ENCODE data around the gene RPP25. TPM values are rescaled to one million over a fixed set of nuclear protein-coding genes. Genes with fewer than 3 reads are reported as not detected.

Gene RPP25, protein sequence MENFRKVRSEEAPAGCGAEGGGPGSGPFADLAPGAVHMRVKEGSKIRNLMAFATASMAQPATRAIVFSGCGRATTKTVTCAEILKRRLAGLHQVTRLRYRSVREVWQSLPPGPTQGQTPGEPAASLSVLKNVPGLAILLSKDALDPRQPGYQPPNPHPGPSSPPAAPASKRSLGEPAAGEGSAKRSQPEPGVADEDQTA
- total RNA-seq: 1 to 10 TPM; 7.0 to 7.2 TPM

- intact Hi-C loops (cut with micrococcal nuclease): no loop called here
- peak; percentile 86 for ATAC-seq
- Mint-ChIP-seq H3K4me3 (peak within 1 kb of the TSS; percentile 69), H3K27ac (no peak within 1 kb of the TSS), H3K27me3 (peaks cover 33% of the 10 kb centered on the region), H3K9me3 (no peaks in the 10 kb centered on the region), H3K4me1 (ENCODE audit: low read depth) (peaks cover 54% of the 10 kb centered on the region), H3K36me3 (ENCODE audit: low read depth) (no peaks in the 10 kb centered on the region)
- POLR2A ChIA-PET: interaction anchor here (0.8 to 2.5 kb wide), 10 partner anchors 14 to 177 kb away, joined by 3 to 5 read pairs (median 3); partner anchors contain the start of genes COX5A, PPCDC and SCAMP5
- TF ChIP-seq, protein P1, sequence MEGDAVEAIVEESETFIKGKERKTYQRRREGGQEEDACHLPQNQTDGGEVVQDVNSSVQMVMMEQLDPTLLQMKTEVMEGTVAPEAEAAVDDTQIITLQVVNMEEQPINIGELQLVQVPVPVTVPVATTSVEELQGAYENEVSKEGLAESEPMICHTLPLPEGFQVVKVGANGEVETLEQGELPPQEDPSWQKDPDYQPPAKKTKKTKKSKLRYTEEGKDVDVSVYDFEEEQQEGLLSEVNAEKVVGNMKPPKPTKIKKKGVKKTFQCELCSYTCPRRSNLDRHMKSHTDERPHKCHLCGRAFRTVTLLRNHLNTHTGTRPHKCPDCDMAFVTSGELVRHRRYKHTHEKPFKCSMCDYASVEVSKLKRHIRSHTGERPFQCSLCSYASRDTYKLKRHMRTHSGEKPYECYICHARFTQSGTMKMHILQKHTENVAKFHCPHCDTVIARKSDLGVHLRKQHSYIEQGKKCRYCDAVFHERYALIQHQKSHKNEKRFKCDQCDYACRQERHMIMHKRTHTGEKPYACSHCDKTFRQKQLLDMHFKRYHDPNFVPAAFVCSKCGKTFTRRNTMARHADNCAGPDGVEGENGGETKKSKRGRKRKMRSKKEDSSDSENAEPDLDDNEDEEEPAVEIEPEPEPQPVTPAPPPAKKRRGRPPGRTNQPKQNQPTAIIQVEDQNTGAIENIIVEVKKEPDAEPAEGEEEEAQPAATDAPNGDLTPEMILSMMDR (IDR thresholded peaks at IDR 0.05): no peak
- CTCF ChIA-PET: interaction anchor here (0.8 to 2.0 kb wide), 13 partner anchors 14 to 411 kb away, joined by 3 to 7 read pairs (median 4); partner anchors contain the start of genes COX5A, SCAMP5 and ULK3
- DNase-seq: peak; percentile 74
These were observed at the start of gene RPP25 for GRCh38 chr15:74956648-74957475. Gene RPP25 (minus strand): TSS chr15:74956772. CDS start chr15:74956583, 189 bp downstream.

- TF ChIP-seq, protein P1 (IDR thresholded peaks at IDR 0.05): no peak
- CTCF ChIA-PET: no interaction called here
These were observed 45.8 kb upstream of the RPP25 start for GRCh38 chr15:75002398-75002797.

DNA sequence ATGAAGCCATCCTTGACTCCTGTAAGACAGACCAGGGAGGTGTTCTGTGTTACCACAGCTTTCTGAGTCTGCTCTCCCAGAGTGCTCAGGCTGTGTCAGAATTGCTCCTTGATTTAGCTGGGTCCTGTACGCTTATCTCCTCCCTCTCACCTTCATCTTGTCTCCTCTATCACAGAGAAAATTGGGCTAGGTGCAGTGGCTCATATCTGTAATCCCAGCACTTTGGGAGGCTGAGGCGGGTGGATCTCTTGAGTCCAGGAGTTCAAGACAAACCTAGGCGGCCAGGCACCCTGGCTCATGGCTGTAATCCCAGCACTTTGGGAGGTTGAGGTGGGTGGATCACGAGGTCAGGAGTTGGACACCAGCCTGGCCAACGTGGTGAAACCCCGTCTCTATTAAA is 44.7 kb upstream of the RPP25 start:
- DNase-seq (no peak), ATAC-seq (no peak)
- intact Hi-C loops (cut with micrococcal nuclease): no loop called here
- Mint-ChIP-seq H3K27me3 (peaks cover 25% of the 10 kb centered on the region), H3K9me3 (no peaks in the 10 kb centered on the region), H3K36me3 (ENCODE audit: low read depth) (no peaks in the 10 kb centered on the region), H3K4me1 (ENCODE audit: low read depth) (peaks cover 2% of the 10 kb centered on the region), H3K27ac (no peak overlapping the region), H3K4me3 (no peak overlapping the region)
- POLR2A ChIA-PET: no interaction called here
- TF ChIP-seq, protein P1 (IDR thresholded peaks at IDR 0.05): no peak
- CTCF ChIA-PET: interaction anchor here (0.7 kb wide), 1 partner anchor 26 kb away, joined by 3 read pairs; no protein-coding TSS in a partner anchor

More at GRCh38 chr15:75002398-75002797, 45.8 kb upstream of the RPP25 start:
- Mint-ChIP-seq H3K4me3 (no peak overlapping the region), H3K4me1 (ENCODE audit: low read depth) (no peaks in the 10 kb centered on the region), H3K9me3 (no peaks in the 10 kb centered on the region), H3K36me3 (ENCODE audit: low read depth) (no peaks in the 10 kb centered on the region), H3K27me3 (peaks cover 15% of the 10 kb centered on the region), H3K27ac (no peak overlapping the region)
- DNase-seq (no peak), ATAC-seq (no peak)
- POLR2A ChIA-PET: no interaction called here
- intact Hi-C loops (cut with micrococcal nuclease): no loop called here

DNA sequence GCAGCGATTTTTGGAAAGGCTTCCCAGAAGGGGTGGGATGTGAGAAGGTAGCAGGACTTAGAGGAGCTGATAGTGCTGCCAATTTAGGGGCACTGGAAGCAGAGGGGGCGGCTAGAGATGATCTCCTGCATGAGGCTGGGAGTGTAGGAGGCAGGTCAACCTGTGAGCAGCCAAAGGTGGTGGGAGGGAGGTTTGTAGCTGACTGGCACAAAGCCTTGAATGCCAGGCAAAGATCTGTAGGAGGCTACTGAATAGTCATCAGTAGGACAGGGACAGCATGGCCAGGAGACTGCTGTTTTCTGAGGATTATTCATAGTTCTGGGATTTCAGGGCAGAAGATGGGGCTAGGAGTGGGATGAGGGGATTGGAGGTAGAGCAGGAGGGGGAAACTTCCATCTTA is 41.0 kb upstream of the RPP25 start:
- TF ChIP-seq, protein P1 (IDR thresholded peaks at IDR 0.05): no peak
- ChIA-PET CTCF (no interaction called here), POLR2A (no interaction called here)
- DNase-seq (no peak), ATAC-seq (no peak)
- Mint-ChIP-seq H3K36me3 (ENCODE audit: low read depth) (no peaks in the 10 kb centered on the region), H3K27me3 (peaks cover 39% of the 10 kb centered on the region), H3K27ac (no peak overlapping the region), H3K4me1 (ENCODE audit: low read depth) (peaks cover 10% of the 10 kb centered on the region), H3K4me3 (no peak overlapping the region), H3K9me3 (no peaks in the 10 kb centered on the region)
- intact Hi-C loops (cut with micrococcal nuclease): no loop called here

DNA sequence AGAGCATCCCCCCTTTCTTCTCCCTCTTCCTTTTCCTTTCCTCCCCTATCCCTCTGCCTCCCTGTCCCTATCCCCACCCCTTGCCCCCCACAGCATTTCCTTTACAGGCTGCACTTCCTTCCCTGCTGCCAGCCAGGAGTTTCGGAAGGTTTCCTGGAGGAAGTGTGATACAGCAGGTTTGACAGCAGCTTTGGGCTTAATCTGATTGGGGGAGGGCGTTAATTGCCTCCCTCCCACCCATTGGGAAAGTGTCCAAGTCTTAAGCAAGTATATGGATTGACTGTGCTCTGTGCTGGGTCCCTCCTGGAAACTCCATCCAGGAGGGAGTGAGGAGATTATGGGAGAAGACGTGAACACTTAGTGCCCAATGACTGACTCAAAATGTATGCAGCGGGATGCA is 40.6 kb upstream of the RPP25 start:
- Mint-ChIP-seq H3K4me1 (ENCODE audit: low read depth) (peaks cover 10% of the 10 kb centered on the region), H3K27me3 (peaks cover 40% of the 10 kb centered on the region), H3K36me3 (ENCODE audit: low read depth) (no peaks in the 10 kb centered on the region), H3K9me3 (no peaks in the 10 kb centered on the region), H3K4me3 (no peak overlapping the region), H3K27ac (no peak overlapping the region)
- DNase-seq (no peak), ATAC-seq (no peak)
- intact Hi-C loops (cut with micrococcal nuclease): no loop called here
- TF ChIP-seq, protein P1 (IDR thresholded peaks at IDR 0.05): no peak
- CTCF ChIA-PET: no interaction called here
- POLR2A ChIA-PET: no interaction called here

All from activated CD8-positive, alpha-beta T cell treated with anti-CD3 and anti-CD28 coated beads for 36 hours (primary cell).